HG03066 (cell line): ENCODE results near the gene ARHGAP45.

Experiments
- ATAC-seq: cut with Tn5 transposase; IDR thresholded peaks from one replicate; pipeline ENCODE4 v1.9.1; 2021; ENCODE audit warnings: low read depth; ENCODE audit not compliant: unreplicated experiment

Gene ARHGAP45

GRCh38 chr19:1085053-1085658, 18.2 kb downstream of the ARHGAP45 start:
- ATAC-seq: no peak

- no peak for ATAC-seq
Observed at GRCh38 chr19:1085676-1086442, 18.9 kb downstream of the ARHGAP45 start.

GRCh38 chr19:1086613-1087012, 19.6 kb downstream of the ARHGAP45 start:
- no peak for ATAC-seq

GRCh38 chr19:1087813-1088415, 20.9 kb downstream of the ARHGAP45 start:
- ATAC-seq: no peak

GRCh38 chr19:1088416-1089010, 21.5 kb downstream of the ARHGAP45 start:
- ATAC-seq: no peak

GRCh38 chr19:1089126-1089771, 22.3 kb downstream of the ARHGAP45 start:
- no peak for ATAC-seq

GRCh38 chr19:1089891-1090290, 22.9 kb downstream of the ARHGAP45 start:
- ATAC-seq: no peak

GRCh38 chr19:1090731-1091543, 24.0 kb downstream of the ARHGAP45 start:
- no peak for ATAC-seq

- ATAC-seq: no peak
Observed at GRCh38 chr19:1091544-1092175, 24.7 kb downstream of the ARHGAP45 start.

GRCh38 chr19:1093330-1093729, 26.4 kb downstream of the ARHGAP45 start:
- ATAC-seq: no peak

GRCh38 chr19:1093811-1094553, 27.0 kb downstream of the ARHGAP45 start:
- ATAC-seq: no peak

GRCh38 chr19:1094655-1094977, 27.6 kb downstream of the ARHGAP45 start:
- no peak for ATAC-seq

GRCh38 chr19:1094978-1095701, 28.2 kb downstream of the ARHGAP45 start, which contains the start of gene POLR2E:
Gene POLR2E (minus strand): TSS chr19:1095375. CDS start chr19:1095315, 60 bp downstream.
- peak; percentile 79 for ATAC-seq

GRCh38 chr19:1097810-1098176, 30.8 kb downstream of the ARHGAP45 start:
- ATAC-seq: no peak

GRCh38 chr19:1098177-1099051, 31.4 kb downstream of the ARHGAP45 start:
- ATAC-seq: no peak

- no peak for ATAC-seq
Observed at GRCh38 chr19:1101337-1101698, 34.4 kb downstream of the ARHGAP45 start.

- ATAC-seq: no peak
Observed at GRCh38 chr19:1102407-1103131, 35.6 kb downstream of the ARHGAP45 start.
